GM18517 (cell line): Measurements from ENCODE around the gene LRRC47.

Experiments
- ATAC-seq: cut with Tn5 transposase; IDR thresholded peaks from one replicate; pipeline ENCODE4 v1.9.1; 2021; ENCODE audit warnings: mild to moderate bottlenecking, moderate library complexity; ENCODE audit not compliant: unreplicated experiment

Gene LRRC47

GRCh38 chr1:3796215-3797061 is at the start of gene LRRC47:
Gene LRRC47 (minus strand): TSS chr1:3796498. CDS start chr1:3796476, 22 bp downstream.
- peak; percentile 92 for ATAC-seq

- no peak for ATAC-seq
Observed at GRCh38 chr1:3842912-3843311, 46.6 kb upstream of the LRRC47 start.

GRCh38 chr1:3841491-3841890 is 45.2 kb upstream of the LRRC47 start:
- ATAC-seq = no peak

- no peak for ATAC-seq
Observed at GRCh38 chr1:3838788-3839187, 42.5 kb upstream of the LRRC47 start.

GRCh38 chr1:3837685-3838084 is 41.4 kb upstream of the LRRC47 start:
- no peak for ATAC-seq

GRCh38 chr1:3837200-3837599 is 40.9 kb upstream of the LRRC47 start:
- ATAC-seq = no peak

GRCh38 chr1:3836421-3836820 is 40.1 kb upstream of the LRRC47 start:
- ATAC-seq = no peak

GRCh38 chr1:3834701-3835100 is 38.4 kb upstream of the LRRC47 start:
- no peak for ATAC-seq

GRCh38 chr1:3831689-3832088 is 35.4 kb upstream of the LRRC47 start:
- ATAC-seq = no peak

- no peak for ATAC-seq
Observed at GRCh38 chr1:3828391-3828790, 32.1 kb upstream of the LRRC47 start.

- ATAC-seq = no peak
Observed at GRCh38 chr1:3827813-3828307, 31.6 kb upstream of the LRRC47 start.

GRCh38 chr1:3825356-3825755 is 29.1 kb upstream of the LRRC47 start:
- no peak for ATAC-seq

GRCh38 chr1:3824650-3825049 is 28.4 kb upstream of the LRRC47 start:
- ATAC-seq = no peak

- no peak for ATAC-seq
Observed at GRCh38 chr1:3822421-3822820, 26.1 kb upstream of the LRRC47 start.

GRCh38 chr1:3821908-3822307 is 25.6 kb upstream of the LRRC47 start:
- no peak for ATAC-seq

- no peak for ATAC-seq
Observed at GRCh38 chr1:3821447-3821846, 25.1 kb upstream of the LRRC47 start.

- no peak for ATAC-seq
Observed at GRCh38 chr1:3821004-3821403, 24.7 kb upstream of the LRRC47 start.

GRCh38 chr1:3820316-3820715 is 24.0 kb upstream of the LRRC47 start:
- no peak for ATAC-seq

GRCh38 chr1:3819771-3820200 is 23.5 kb upstream of the LRRC47 start:
- no peak for ATAC-seq

- ATAC-seq = no peak
Observed at GRCh38 chr1:3817821-3818597, 21.7 kb upstream of the LRRC47 start.

- no peak for ATAC-seq
Observed at GRCh38 chr1:3817138-3817740, 20.9 kb upstream of the LRRC47 start.
